Left ventricle myocardium inferior (tissue), 1 donor: ENCODE data around the gene CIAPIN1. TPM values are rescaled to one million over a fixed set of nuclear protein-coding genes. Genes with fewer than 3 reads are reported as not detected.
A peak's percentile ranks its signal among the peaks of the same experiment; 100 is the strongest.

Experiments used
- DNase-seq: peaks from one replicate; pipeline ENCODE4 v3.0.0-alpha.2; 2020
- H3K27ac ChIP-seq: fragments of 200-600 bp; replicated peaks from 2 replicates; pipeline ENCODE4 v1.8.0; 2021
- H3K27me3 ChIP-seq: fragments of 200-600 bp; 2 replicates; pipeline ENCODE4 v1.8.0; 2021; ENCODE audit warnings: low read depth
- H3K36me3 ChIP-seq: fragments of 200-600 bp; 2 replicates; pipeline ENCODE4 v1.8.0; 2021
- H3K4me1 ChIP-seq: fragments of 200-600 bp; 2 replicates; pipeline ENCODE4 v1.8.0; 2021
- H3K4me3 ChIP-seq: fragments of 200-600 bp; 2 replicates; pipeline ENCODE4 v1.8.0; 2021; ENCODE audit warnings: mild to moderate bottlenecking, moderate library complexity
- H3K9me3 ChIP-seq: fragments of 200-600 bp; replicated peaks from 2 replicates; pipeline ENCODE4 v1.8.0; 2021
- CTCF ChIP-seq: fragments of 200-600 bp; IDR thresholded peaks from 2 replicates; pipeline ENCODE4 v1.8.0; 2021; ENCODE audit warnings: antibody characterized with exemption, mild to moderate bottlenecking, borderline replicate concordance
- intact Hi-C: fragments of 100-400 bp; cut with micrococcal nuclease; formaldehyde crosslinking; loops from one replicate; pipeline ENCODE4 v1.11.0; 2022
- total RNA-seq: library from RNA; stranded (reverse); fragmentation: NEBNext Ultra II Directional; extraction: Animal tissue kit (Norgen Biotek cat#: 25700); gene quantifications from one replicate; pipeline ENCODE4 v1.2.1, GENCODE V29; 2021
- donor health status: DM: no; HTN: yes; CAD: no; lungs with severe emphysema.

CIAPIN1 gene
- total RNA-seq, 1 donor from 2014 or later: 43.2 TPM

GRCh38 chr16:57423152-57423551, 24.0 kb downstream of the CIAPIN1 start:
- Histone ChIP-seq H3K27me3 (no peaks in the 10 kb centered on the region), H3K4me3 (no peak overlapping the region), H3K4me1 (peaks cover 41% of the 10 kb centered on the region), H3K27ac (no peak overlapping the region), H3K36me3 (peaks cover 19% of the 10 kb centered on the region), H3K9me3 (no peaks in the 10 kb centered on the region)
- no peak for TF ChIP-seq CTCF
- intact Hi-C loops: no loop called here
- no peak for DNase-seq

GRCh38 chr16:57422026-57422944, 24.9 kb downstream of the CIAPIN1 start:
- no peaks in the 10 kb centered on the region for H3K27me3 ChIP-seq
- H3K27ac ChIP-seq: peak overlapping the region; percentile 56
- DNase-seq: no peak
- intact Hi-C loops: no loop called here
- TF ChIP-seq CTCF: peak; percentile 76
- H3K4me3 ChIP-seq: no peak overlapping the region
- H3K36me3 ChIP-seq: peaks cover 12% of the 10 kb centered on the region
- H3K9me3 ChIP-seq: no peaks in the 10 kb centered on the region
- H3K4me1 ChIP-seq: peaks cover 49% of the 10 kb centered on the region

- TF ChIP-seq CTCF: no peak
- Histone ChIP-seq H3K4me1 (peaks cover 53% of the 10 kb centered on the region), H3K27ac (peak overlapping the region; percentile 48), H3K36me3 (no peaks in the 10 kb centered on the region), H3K27me3 (no peaks in the 10 kb centered on the region), H3K4me3 (no peak overlapping the region), H3K9me3 (no peaks in the 10 kb centered on the region)
- intact Hi-C loops: no loop called here
- DNase-seq: no peak
Observed at GRCh38 chr16:57419506-57419905, 27.7 kb downstream of the CIAPIN1 start.

GRCh38 chr16:57416084-57416483, 31.1 kb downstream of the CIAPIN1 start:
- H3K27ac ChIP-seq: peak overlapping the region; percentile 52
- no peak overlapping the region for H3K4me3 ChIP-seq

GRCh38 chr16:57413733-57414132, 33.5 kb downstream of the CIAPIN1 start:
- no peak for DNase-seq
- H3K9me3 ChIP-seq: no peaks in the 10 kb centered on the region
- intact Hi-C loops: no loop called here
- TF ChIP-seq CTCF: no peak
- H3K36me3 ChIP-seq: no peaks in the 10 kb centered on the region
- H3K4me1 ChIP-seq: peaks cover 44% of the 10 kb centered on the region
- no peak overlapping the region for H3K4me3 ChIP-seq
- H3K27me3 ChIP-seq: no peaks in the 10 kb centered on the region
- no peak overlapping the region for H3K27ac ChIP-seq

More at GRCh38 chr16:57416084-57416483, 31.1 kb downstream of the CIAPIN1 start:
- Histone ChIP-seq H3K27me3 (no peaks in the 10 kb centered on the region), H3K36me3 (no peaks in the 10 kb centered on the region), H3K4me1 (peaks cover 37% of the 10 kb centered on the region), H3K9me3 (no peaks in the 10 kb centered on the region)
- no peak for DNase-seq
- intact Hi-C loops: loop anchor here (2.0 kb wide), 1 partner anchor 115 kb away; no protein-coding TSS in a partner anchor
- no peak for TF ChIP-seq CTCF
